Pancreas (tissue), 10 donors: Measurements from ENCODE around the gene BCAS4. TPM values are rescaled to one million over a fixed set of nuclear protein-coding genes. Genes with fewer than 3 reads are reported as not detected.

Experiments
- ATAC-seq, 4 donors: fragments of 200-7000 bp; cut with Tn5 transposase; one replicate each; pipeline versions ENCODE4 v1.8.0 to v1.9.1; 2020; ENCODE audit warnings: mild to moderate bottlenecking in 4 of 4, moderate library complexity in 4 of 4
- DNase-seq, 6 donors: peaks; one replicate each; pipeline ENCODE4 v3.0.0-alpha.2; 2020
- FAIRE-seq: peaks from 2 replicates; lab custom pipeline; 2012; peaks lifted over from hg19 to GRCh38; lab: Jason Lieb, UNC
- H3K27ac ChIP-seq, 4 donors: fragments of 200-600 bp; sonication (generic); 1 replicate in 3 of 4; 2 replicates in 1 of 4; pipeline versions ENCODE4 v1.5.0 to v1.8.0; 2020
- H3K27me3 ChIP-seq, 4 donors: fragments of 200-600 bp; one replicate each; pipeline ENCODE4 v1.8.0; 2021
- H3K36me3 ChIP-seq, 3 donors: fragments of 200-600 bp; sonication (generic) in 1 of 3; one replicate each; pipeline versions ENCODE4 v1.5.0 to v1.8.0; 2020 to 2021
- H3K4me1 ChIP-seq, 3 donors: fragments of 200-600 bp; one replicate each; pipeline ENCODE4 v1.8.0; 2021
- H3K4me3 ChIP-seq, 4 donors: fragments of 200-600 bp; sonication (generic) in 2 of 4; one replicate each; pipeline versions ENCODE4 v1.5.0 to v1.8.0; 2020 to 2021
- H3K9me3 ChIP-seq, 4 donors: fragments of 200-600 bp; one replicate each; pipeline ENCODE4 v1.8.0; 2021
- CTCF ChIP-seq, 4 donors: fragments of 200-600 bp; sonication (generic) in 3 of 4; IDR thresholded peaks; one replicate each; pipeline versions ENCODE4 v1.5.0 to v1.8.0; 2021; ENCODE audit warnings: antibody characterized with exemption in 4 of 4
- WGBS, 2 donors: extraction: QIAGEN DNeasy Blood & Tissue Kit; methylation state at CpG; one replicate each; pipeline ENCODE4 v1.1.7; 2013; 5-methylcytosine and 5-hydroxymethylcytosine counted together
- intact Hi-C, 3 donors: fragments of 100-400 bp; cut with DNase I; formaldehyde crosslinking; loops; one replicate each; pipeline versions ENCODE4 v1.11.1 to v1.14.2; 2022
- polyA plus RNA-seq, 2 donors: library from polyadenylated mRNA; stranded (reverse); fragments of 200-250 nt; gene quantifications; one replicate each; pipeline ENCODE4 v1.2.3, GENCODE V29; 2013
- total RNA-seq, 6 donors: library from RNA; stranded (reverse); fragmentation: NEBNext Ultra II Directional in 4 of 6; extraction: Animal tissue kit (Norgen Biotek cat#: 25700) in 4 of 6; gene quantifications; one replicate each; pipeline versions ENCODE4 v1.2.1 to v1.2.4, GENCODE V29; 2021 to 2023
- donor health status: healthy with polysubstance abuse.
- donor health status: DM: no; HTN: no; CAD: no; lungs with moderate emphysema.
- donor health status: DM: no; HTN: no; CAD: no.
- donor health status: control.
- donor health status: control.
- donor health status: Bipolar disorder and iron deficiency.
- donor health status: DM: yes; HTN: yes; CAD: no.
- donor health status: DM: no; HTN: no; CAD: no.
- donor health status: DM: no; HTN: no; CAD: no.
- donor health status: DM: yes; HTN: yes; CAD: no.

Gene BCAS4
- total and polyA plus RNA-seq, 8 donors: 0.85 to 4.8 (median 1.9) TPM

GRCh38 chr20:50750145-50750671, 44.7 kb upstream of the BCAS4 start:
- DNase-seq: no peak
- H3K9me3 ChIP-seq: no peaks in the 10 kb centered on the region
- WGBS, 2 donors: 58 to 65% methylated on average over 8 of the region's 8 CpGs

GRCh38 chr20:50753152-50753551, 41.7 kb upstream of the BCAS4 start:
- Histone ChIP-seq H3K36me3 (peaks cover 0 to 7% (median 0%) of the 10 kb centered on the region in 3 donors), H3K27ac (no peak overlapping the region), H3K4me1 (peaks cover 0 to 4% (median 0%) of the 10 kb centered on the region in 3 donors), H3K4me3 (no peak overlapping the region), H3K27me3 (no peaks in the 10 kb centered on the region), H3K9me3 (no peaks in the 10 kb centered on the region)
- TF ChIP-seq CTCF (IDR thresholded peaks at IDR 0.05): no peak
- DNase-seq: no peak
- 76 to 79% methylated on average over 3 of the region's 3 CpGs for WGBS, 2 donors
- intact Hi-C loops: no loop called here
- no peak for FAIRE-seq
- no peak for ATAC-seq

More at GRCh38 chr20:50750145-50750671, 44.7 kb upstream of the BCAS4 start:
- TF ChIP-seq CTCF (IDR thresholded peaks at IDR 0.05): no peak
- no peak overlapping the region for H3K27ac ChIP-seq
- H3K4me3 ChIP-seq: no peak overlapping the region
- ATAC-seq: no peak
- no peak for FAIRE-seq
- no peaks in the 10 kb centered on the region for H3K27me3 ChIP-seq
- peaks cover 0 to 7% (median 0%) of the 10 kb centered on the region in 3 donors for H3K36me3 ChIP-seq
- peaks cover 0 to 18% (median 8%) of the 10 kb centered on the region in 3 donors for H3K4me1 ChIP-seq
- intact Hi-C loops: no loop called here

GRCh38 chr20:50754420-50754819, 40.4 kb upstream of the BCAS4 start:
- no peak for TF ChIP-seq CTCF (IDR thresholded peaks at IDR 0.05)
- WGBS, 2 donors: 93 to 94% methylated on average over 4 of the region's 4 CpGs
- Histone ChIP-seq H3K27ac (no peak overlapping the region), H3K4me1 (peaks cover 0 to 4% (median 0%) of the 10 kb centered on the region in 3 donors), H3K36me3 (peaks cover 0 to 7% (median 0%) of the 10 kb centered on the region in 3 donors), H3K27me3 (no peaks in the 10 kb centered on the region), H3K4me3 (no peak overlapping the region), H3K9me3 (no peaks in the 10 kb centered on the region)
- intact Hi-C loops: no loop called here
- ATAC-seq (no peak), FAIRE-seq (no peak), DNase-seq (no peak)

- 80 to 84% methylated on average over 2 of the region's 2 CpGs for WGBS, 2 donors
These were observed 38.4 kb upstream of the BCAS4 start for GRCh38 chr20:50756447-50756846.

More at GRCh38 chr20:50756447-50756846, 38.4 kb upstream of the BCAS4 start:
- H3K27me3 ChIP-seq: no peaks in the 10 kb centered on the region
- H3K36me3 ChIP-seq: no peaks in the 10 kb centered on the region
- TF ChIP-seq CTCF (IDR thresholded peaks at IDR 0.05): no peak
- H3K4me1 ChIP-seq: peaks cover 0 to 6% (median 5%) of the 10 kb centered on the region in 3 donors
- H3K9me3 ChIP-seq: no peaks in the 10 kb centered on the region
- ATAC-seq (no peak), DNase-seq (no peak), FAIRE-seq (no peak)
- intact Hi-C loops: no loop called here
- H3K27ac ChIP-seq: no peak overlapping the region
- H3K4me3 ChIP-seq: no peak overlapping the region
